Retinal pigment epithelial cell (primary cell): ENCODE data around the gene ABCD3.
"Not testable (repeated sequence)": the region's sequence is repeated elsewhere in the genome, so short reads cannot be mapped to it uniquely, and the experiment has no call there.

Experiments
- DNase-seq: peaks from one replicate; pipeline ENCODE4 v3.0.0-alpha.2; 2010; ENCODE audit warnings: low read depth
- H3K4me3 ChIP-seq: 2 replicates; pipeline ENCODE4 v1.5.1; 2011; ENCODE audit warnings: mild to moderate bottlenecking, low read length, control low read depth, moderate library complexity
- TF ChIP-seq, protein P1 (sequence below): conservative IDR thresholded peaks from 2 replicates; pipeline ENCODE4 v1.5.1; 2011; ENCODE audit warnings: low read depth, low read length, control low read depth, inconsistent platforms

ABCD3 gene

DNA sequence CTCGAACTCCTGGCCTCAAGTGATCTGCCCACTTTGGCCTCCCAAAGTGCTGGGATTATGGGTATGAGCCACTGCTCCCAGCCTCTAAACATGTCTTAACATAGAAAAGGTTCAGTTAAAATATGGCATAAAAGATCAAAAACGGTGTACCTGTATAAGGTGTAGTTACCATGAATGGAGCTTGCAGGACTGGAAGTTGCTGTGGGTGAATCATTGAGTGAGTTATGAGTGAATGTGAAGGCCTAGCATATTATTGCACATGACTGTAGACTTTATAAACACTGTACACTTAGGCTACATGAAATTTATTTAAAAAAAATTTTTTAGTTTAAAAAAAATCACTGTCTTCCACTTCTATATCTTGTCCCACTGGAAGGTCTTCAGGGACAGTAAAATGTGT is 15.7 kb downstream of the ABCD3 start:
- DNase-seq: no peak
- TF ChIP-seq, protein P1, sequence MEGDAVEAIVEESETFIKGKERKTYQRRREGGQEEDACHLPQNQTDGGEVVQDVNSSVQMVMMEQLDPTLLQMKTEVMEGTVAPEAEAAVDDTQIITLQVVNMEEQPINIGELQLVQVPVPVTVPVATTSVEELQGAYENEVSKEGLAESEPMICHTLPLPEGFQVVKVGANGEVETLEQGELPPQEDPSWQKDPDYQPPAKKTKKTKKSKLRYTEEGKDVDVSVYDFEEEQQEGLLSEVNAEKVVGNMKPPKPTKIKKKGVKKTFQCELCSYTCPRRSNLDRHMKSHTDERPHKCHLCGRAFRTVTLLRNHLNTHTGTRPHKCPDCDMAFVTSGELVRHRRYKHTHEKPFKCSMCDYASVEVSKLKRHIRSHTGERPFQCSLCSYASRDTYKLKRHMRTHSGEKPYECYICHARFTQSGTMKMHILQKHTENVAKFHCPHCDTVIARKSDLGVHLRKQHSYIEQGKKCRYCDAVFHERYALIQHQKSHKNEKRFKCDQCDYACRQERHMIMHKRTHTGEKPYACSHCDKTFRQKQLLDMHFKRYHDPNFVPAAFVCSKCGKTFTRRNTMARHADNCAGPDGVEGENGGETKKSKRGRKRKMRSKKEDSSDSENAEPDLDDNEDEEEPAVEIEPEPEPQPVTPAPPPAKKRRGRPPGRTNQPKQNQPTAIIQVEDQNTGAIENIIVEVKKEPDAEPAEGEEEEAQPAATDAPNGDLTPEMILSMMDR: no peak
- no peak overlapping the region for H3K4me3 ChIP-seq

DNA sequence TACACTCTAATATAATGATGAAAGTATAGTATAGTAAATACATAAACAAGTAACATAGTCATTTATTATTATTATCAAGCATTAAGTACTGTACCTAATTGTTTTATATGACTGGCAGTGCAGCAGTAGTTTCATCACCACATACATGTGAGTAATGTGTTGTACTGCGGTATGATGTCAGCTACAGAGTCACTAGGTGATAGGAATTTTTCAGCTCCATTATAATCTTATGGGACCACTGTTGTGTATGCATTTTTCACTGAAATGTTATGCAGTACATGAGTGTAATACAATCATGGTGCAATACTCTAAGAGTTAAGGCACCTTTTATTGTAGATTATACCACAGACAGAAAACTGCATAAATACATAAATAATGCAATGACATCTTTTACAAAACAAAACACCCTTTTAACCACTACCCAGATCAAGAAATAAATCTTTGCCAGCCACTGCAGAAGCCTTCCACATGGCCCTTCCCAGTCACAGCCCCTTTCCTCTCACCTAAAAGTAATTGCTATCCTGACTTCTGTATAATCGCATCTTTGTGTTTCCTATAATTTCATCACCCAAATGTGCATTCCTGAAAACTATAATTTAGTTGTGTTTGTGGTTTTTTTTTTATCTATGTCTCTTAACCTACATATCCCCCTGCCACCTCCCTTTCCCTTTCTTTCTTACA is 16.3 kb downstream of the ABCD3 start:
- TF ChIP-seq, protein P1: no peak
- no peak for DNase-seq
- H3K4me3 ChIP-seq: no peak overlapping the region

DNA sequence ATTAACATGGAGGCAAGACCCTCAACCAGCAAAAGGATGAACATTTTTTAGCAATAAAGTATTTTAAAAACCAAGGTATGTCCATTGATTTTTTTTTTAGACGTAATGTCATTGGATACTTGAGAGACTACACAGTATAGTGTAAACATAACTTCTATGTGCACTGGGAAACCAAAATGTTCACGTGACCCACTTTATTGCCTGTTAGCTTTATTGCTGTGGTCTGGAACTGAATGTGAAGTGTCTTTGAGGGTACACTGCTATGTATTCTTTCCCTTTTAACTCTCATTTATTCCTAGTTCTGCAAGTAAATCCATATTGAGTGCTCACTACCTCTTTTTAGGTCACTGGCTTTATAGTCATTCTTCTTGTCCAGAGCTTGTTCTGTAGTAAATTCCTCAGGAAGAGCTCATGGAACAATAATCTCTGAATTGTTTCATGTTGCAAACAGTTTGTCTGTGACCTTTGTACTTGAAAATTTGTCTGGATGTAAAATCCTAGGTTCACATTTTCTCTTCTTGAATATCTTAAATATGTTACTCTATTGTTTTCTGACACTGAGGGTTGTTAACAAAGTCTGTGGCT is 20.6 kb downstream of the ABCD3 start:
- TF ChIP-seq, protein P1: no peak
- H3K4me3 ChIP-seq: no peak overlapping the region
- DNase-seq: no peak

DNA sequence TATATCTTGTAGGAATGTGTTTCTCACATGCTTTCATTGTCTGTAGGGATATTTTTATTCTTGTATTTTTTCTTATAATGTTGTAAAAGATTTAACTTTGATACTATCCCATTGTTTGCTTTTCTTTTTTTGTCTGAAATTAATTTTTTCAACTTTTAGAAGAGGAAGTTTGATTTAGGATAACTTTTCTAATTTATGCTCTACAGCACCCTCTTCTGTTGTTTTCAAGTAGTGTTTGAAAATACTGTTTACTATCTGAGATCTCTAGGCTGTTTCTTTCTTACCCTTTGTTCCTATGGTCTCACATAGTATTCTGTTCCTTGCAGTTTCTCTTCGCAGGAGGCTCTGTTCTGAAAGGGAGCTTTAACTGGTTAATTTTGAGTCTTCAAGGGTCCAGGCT is 21.9 kb downstream of the ABCD3 start:
- no peak for DNase-seq
- TF ChIP-seq, protein P1: no peak
- no peak overlapping the region for H3K4me3 ChIP-seq

DNA sequence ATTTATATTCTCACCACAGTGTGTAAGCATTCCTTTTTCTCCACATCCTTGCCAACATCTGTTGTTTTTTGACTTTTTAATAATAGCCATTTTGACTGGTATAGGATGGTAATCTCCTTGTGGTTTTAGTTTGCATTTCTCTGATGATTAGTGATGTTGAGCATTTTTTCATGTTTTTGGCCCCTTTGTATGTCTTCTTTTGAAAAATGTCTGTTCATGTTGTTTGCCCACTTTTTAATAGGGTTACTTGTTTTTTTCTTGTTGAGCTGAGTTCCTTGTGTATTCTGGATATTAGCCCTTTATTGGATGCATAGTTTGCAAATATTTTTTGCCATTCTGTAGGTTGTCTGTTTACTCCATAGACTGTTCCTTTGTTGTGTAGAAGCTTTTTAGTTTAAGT is 24.9 kb downstream of the ABCD3 start:
- not testable (repeated sequence) for H3K4me3 ChIP-seq, DNase-seq

DNA sequence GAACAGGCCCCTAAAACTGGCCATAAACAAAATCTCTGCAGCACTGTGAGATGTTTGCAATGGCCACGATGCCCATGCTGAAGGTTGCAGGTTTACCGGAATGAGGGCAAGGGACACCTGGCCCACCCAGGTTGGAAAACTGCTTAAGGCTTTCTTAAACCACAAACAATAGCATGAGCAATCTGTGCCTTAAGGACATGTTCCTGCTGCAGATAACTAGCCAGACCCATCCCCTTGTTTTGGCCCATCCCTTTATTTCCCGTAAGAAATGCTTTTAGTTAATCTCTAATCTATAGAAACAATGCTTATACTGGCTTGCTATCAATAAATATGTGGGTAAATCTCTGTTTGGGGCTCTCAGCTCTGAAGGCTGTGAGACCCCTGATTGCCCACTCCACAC is 26.6 kb downstream of the ABCD3 start:
- H3K4me3 ChIP-seq, DNase-seq: not testable (repeated sequence)

DNA sequence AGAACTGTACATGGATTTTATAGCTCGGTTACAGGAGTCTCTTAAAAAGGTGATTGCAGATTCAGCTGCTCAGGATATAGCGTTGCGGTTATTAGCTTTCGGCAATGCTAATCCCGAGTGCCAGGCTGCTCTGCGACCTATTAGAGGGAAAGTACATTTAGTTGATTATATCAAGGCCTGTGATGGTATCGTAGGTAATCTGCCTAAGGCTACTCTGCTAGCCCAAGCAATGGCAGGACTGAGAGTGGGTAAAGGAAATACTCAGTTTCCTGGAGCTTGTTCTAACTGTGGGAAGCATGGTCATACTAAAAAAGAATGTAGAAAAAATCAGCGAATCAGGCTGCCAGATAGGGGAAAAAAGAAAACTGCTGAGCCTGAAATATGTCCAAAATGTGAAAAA is 27.5 kb downstream of the ABCD3 start:
- DNase-seq, H3K4me3 ChIP-seq: not testable (repeated sequence)

DNA sequence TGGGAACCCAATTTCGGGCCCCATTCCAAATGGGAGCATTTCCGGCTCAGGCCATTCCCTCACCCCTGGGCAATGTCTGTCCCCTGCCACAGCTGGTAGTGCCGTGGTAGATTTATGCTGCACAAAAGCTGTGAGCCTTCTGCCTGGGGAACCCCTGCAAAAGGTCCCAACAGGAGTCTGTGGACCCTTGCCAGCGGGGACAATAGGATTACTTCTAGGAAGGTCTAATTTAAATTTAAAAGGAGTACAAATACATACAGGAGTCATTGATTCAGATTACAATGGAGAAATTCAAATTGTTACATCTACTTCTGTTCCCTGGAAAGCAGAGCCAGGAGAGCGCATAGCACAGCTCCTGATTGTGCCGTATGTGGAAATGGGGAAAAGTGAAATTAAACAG is 28.0 kb downstream of the ABCD3 start:
- H3K4me3 ChIP-seq, DNase-seq: not testable (repeated sequence)

DNA sequence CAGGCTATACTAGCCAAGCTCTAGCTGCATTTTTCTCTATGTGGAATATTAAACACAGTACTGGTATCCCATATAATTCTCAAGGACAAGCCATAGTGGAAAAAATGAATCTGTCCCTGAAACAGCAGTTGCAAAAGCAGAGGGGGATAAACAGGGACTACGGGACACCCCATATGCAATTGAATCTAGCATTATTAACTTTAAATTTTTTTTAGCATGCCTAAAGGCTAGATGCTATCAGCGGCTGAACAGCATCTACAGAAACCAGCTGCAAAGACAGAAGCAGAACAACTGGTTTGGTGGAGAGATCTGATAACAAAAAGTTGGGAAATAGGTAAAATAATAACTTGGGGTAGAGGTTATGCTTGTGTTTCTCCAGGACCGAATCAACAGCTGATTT is 30.6 kb downstream of the ABCD3 start:
- DNase-seq, H3K4me3 ChIP-seq: not testable (repeated sequence)

DNA sequence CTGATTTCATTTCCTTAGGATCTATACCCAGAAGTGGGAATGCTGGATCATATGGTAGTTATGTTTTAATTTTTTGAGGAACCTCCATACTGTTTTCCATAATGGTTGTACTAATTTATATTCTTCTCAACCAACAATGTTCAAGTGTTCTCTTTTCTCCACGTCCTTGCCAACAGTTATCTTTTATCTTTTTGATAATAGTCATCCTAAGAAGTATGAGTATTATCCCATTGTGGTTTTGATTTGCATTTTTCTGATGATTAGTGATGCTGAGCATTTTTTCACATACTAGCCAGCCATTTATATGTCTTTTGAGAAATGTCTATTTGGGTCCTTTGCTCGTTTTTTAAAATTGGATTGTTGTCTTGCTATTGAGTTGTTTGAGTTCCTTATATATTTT is 38.5 kb downstream of the ABCD3 start:
- DNase-seq: no peak
- TF ChIP-seq, protein P1: no peak
- H3K4me3 ChIP-seq: no peak overlapping the region
